Panc1 (cell line): Measurements from ENCODE around the gene AK8. TPM values are rescaled to one million over a fixed set of nuclear protein-coding genes. Genes with fewer than 3 reads are reported as not detected.

ENCODE experiments used
- ATAC-seq: fragments of 200-7000 bp; cut with Tn5 transposase; 2 replicates; pipeline ENCODE4 v1.9.1; 2020; ENCODE audit warnings: mild to moderate bottlenecking, moderate library complexity
- BruUV-seq: library from RNA; stranded (reverse); fragments of 400-500 nt; replicated peaks from 2 replicates; lab custom pipeline; 2021; lab: Mats Ljungman, UMichigan
- CTCF ChIA-PET: fragments of 300-600 bp; sonication (Branson Sonifier 250); formaldehyde crosslinking; loops from one replicate; lab custom pipeline; 2022; ENCODE audit warnings: antibody characterized with exemption; lab: Charles Lee
- POLR2A ChIA-PET: fragments of 300-600 bp; sonication (Branson Sonifier 250); formaldehyde crosslinking; loops from one replicate; lab custom pipeline; 2022; ENCODE audit warnings: antibody characterized with exemption; lab: Charles Lee
- DNase-seq: peaks from one replicate; pipeline ENCODE4 v3.0.0-alpha.2; 2010; ENCODE audit warnings: low read depth, low spot score
- H3K27ac ChIP-seq: 2 replicates; pipeline ENCODE4 v1.5.1; 2011; ENCODE audit warnings: mild to moderate bottlenecking, low read length, inconsistent platforms
- H3K27me3 ChIP-seq: fragments of 200-500 bp; sonication (Bioruptor generic); 2 replicates; pipeline ENCODE4 v1.6.0; 2014; ENCODE audit warnings: low read length, inconsistent platforms; ENCODE audit not compliant: control insufficient read depth, insufficient read depth
- H3K36me3 ChIP-seq: fragments of 200-500 bp; sonication (Bioruptor generic); 2 replicates; pipeline ENCODE4 v1.5.1; 2014; ENCODE audit warnings: inconsistent platforms, mild to moderate bottlenecking, low read length, moderate library complexity; ENCODE audit not compliant: control insufficient read depth, insufficient read depth
- H3K4me1 ChIP-seq: 2 replicates; pipeline ENCODE4 v1.5.1; 2011; ENCODE audit warnings: inconsistent platforms, mild to moderate bottlenecking, low read length, moderate library complexity; ENCODE audit not compliant: control insufficient read depth, insufficient read depth
- H3K4me3 ChIP-seq, 2 experiments: 2 replicates each; pipeline ENCODE4 v1.5.1; 2011 to 2012; ENCODE audit warnings: low read depth in 2 of 2, low read length in 2 of 2, mild to moderate bottlenecking in 2 of 2, inconsistent platforms in 1 of 2, moderate library complexity in 1 of 2
- H3K9me3 ChIP-seq: fragments of 200-500 bp; sonication (Bioruptor generic); 2 replicates; pipeline ENCODE4 v1.5.1; 2014; ENCODE audit warnings: low read depth, mild to moderate bottlenecking, inconsistent platforms, low read length, moderate library complexity; ENCODE audit not compliant: control insufficient read depth, insufficient read depth
- CTCF ChIP-seq: fragments of 450-650 bp; IDR thresholded peaks from 2 replicates; pipeline ENCODE4 v1.5.1; 2017; ENCODE audit warnings: mild to moderate bottlenecking
- POLR2AphosphoS5 ChIP-seq: IDR thresholded peaks from 2 replicates; pipeline ENCODE4 v1.6.1; 2012; ENCODE audit warnings: mild to moderate bottlenecking, low read depth, low read length, moderate library complexity
- REST ChIP-seq, 2 experiments: IDR thresholded peaks; 2 replicates each; pipeline ENCODE4 v1.6.1; 2011 to 2012; ENCODE audit warnings: low read depth in 2 of 2, control low read depth in 1 of 2, low read length in 1 of 2, mild to moderate bottlenecking in 1 of 2, moderate library complexity in 1 of 2; ENCODE audit not compliant: insufficient read depth in 1 of 2
- SIN3A ChIP-seq: IDR thresholded peaks from 2 replicates; pipeline ENCODE4 v1.6.1; 2012; ENCODE audit warnings: low read depth, mild to moderate bottlenecking, low read length, moderate library complexity, borderline replicate concordance; ENCODE audit not compliant: insufficient read depth
- TCF7L2 ChIP-seq: IDR thresholded peaks from 2 replicates; pipeline ENCODE4 v1.6.1; 2011; ENCODE audit warnings: mild to moderate bottlenecking, low read depth, low read length, inconsistent platforms
- in situ Hi-C: cut with HindIII; loops from 2 replicates; pipeline ENCODE4 v1.10.0; 2016; ENCODE audit warnings: low sequenced_read_pairs, low pct_unique_long_range_greater_than_20kb
- intact Hi-C: fragments of 100-400 bp; cut with micrococcal nuclease; formaldehyde crosslinking; loops from one replicate; pipeline ENCODE4 v1.10.0; 2022; ENCODE audit not compliant: unreplicated experiment
- total RNA-seq: library from RNA; stranded (reverse); gene quantifications from one replicate; pipeline ENCODE4 v1.2.1, GENCODE V29; 2021; ENCODE audit not compliant: unreplicated experiment

The AK8 gene
- total RNA-seq, 1 experiment from 2014 or later, result 0.39 TPM

- Histone ChIP-seq H3K4me3 (no peak overlapping the region), H3K36me3 (no peaks in the 10 kb centered on the region), H3K27ac (no peak overlapping the region), H3K9me3 (no peaks in the 10 kb centered on the region), H3K27me3 (peaks cover 5% of the 10 kb centered on the region), H3K4me1 (no peaks in the 10 kb centered on the region)
- TF ChIP-seq SIN3A, result no peak
- no peak for TF ChIP-seq REST (IDR thresholded peaks at IDR 0.05; ENCODE audit: insufficient read depth in 1 of 2, low read depth in 2 of 2, low read length in 1 of 2)
- TF ChIP-seq TCF7L2, result no peak
- TF ChIP-seq POLR2AphosphoS5, result no peak
- no peak for TF ChIP-seq CTCF
- in situ Hi-C loops (no loop called here), intact Hi-C loops (no loop called here)
- DNase-seq (no peak), ATAC-seq (no peak)
- CTCF ChIA-PET, result no interaction called here
- no TSS peak for BruUV-seq
- POLR2A ChIA-PET, result no interaction called here
These were observed 89.7 kb downstream of the AK8 start for GRCh38 chr9:132788378-132788777.

GRCh38 chr9:132787748-132788159 is 90.3 kb downstream of the AK8 start:
- POLR2A ChIA-PET, result no interaction called here
- CTCF ChIA-PET, result no interaction called here
- TF ChIP-seq POLR2AphosphoS5 (no peak), REST (IDR thresholded peaks at IDR 0.05; ENCODE audit: insufficient read depth in 1 of 2, low read depth in 2 of 2, low read length in 1 of 2) (no peak), SIN3A (no peak), TCF7L2 (no peak), CTCF (no peak)
- no peak overlapping the region for H3K27ac ChIP-seq
- DNase-seq (no peak), ATAC-seq (no peak)
- BruUV-seq, result no TSS peak
- no peaks in the 10 kb centered on the region for H3K36me3 ChIP-seq
- H3K4me3 ChIP-seq, result no peak overlapping the region
- peaks cover 5% of the 10 kb centered on the region for H3K27me3 ChIP-seq
- H3K4me1 ChIP-seq, result no peaks in the 10 kb centered on the region
- in situ Hi-C loops, result no loop called here
- H3K9me3 ChIP-seq, result no peaks in the 10 kb centered on the region
- intact Hi-C loops, result no loop called here
